ENCODE results near the gene ZNF574.

GRCh38 chr19:42129399-42130253, 53.7 kb downstream of the ZNF574 start:
- TF ChIP-seq POLR2AphosphoS5 (IDR thresholded peaks at IDR 0.05) = no peak
- TF ChIP-seq POLR2A (IDR thresholded peaks at IDR 0.05; ENCODE audit: low read depth) = no peak
